NCI-H2081 treated with DMSO at 0.1 percent for 48 hours (cell line): ENCODE results near the gene KCNK7.

Experiments
- DNase-seq: peaks from one replicate; lab custom pipeline; 2025; lab: John Stamatoyannopoulos, UW

Gene KCNK7

GRCh38 chr11:65625628-65626342, 30.2 kb upstream of the KCNK7 start:
- DNase-seq, result no peak

DNA sequence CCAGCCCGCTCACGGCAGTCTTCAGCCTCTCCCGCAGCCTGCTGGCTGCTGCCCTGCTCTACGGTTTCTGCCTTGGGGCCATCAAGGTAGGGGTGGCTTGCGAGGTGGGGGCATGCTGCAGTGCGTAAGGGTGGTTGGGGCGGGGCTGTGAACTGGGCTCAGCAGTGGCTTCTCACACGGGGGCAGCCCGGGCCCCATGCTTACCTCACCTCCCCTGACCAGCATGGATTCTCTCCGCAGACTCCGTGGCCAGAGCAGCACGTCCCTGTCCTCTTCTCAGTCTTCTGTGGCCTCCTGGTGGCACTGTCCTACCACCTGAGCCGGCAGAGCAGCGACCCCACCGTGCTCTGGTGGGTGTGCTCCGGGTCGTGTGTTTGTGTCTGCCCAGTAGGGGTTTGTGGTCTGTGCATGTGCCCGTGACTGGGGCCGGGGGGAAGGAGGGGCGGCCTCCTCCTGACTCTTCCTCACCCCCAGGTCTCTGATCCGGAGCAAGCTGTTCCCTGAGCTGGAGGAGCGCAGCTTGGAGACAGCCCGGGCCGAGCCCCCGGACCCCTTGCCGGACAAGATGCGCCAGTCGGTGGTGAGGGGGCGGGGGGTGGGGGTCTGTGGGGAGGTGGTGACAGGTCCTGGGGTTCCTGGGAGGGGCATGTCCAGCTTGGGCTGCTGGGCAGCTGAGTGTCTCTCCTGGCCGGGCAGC, 29.5 kb upstream of the KCNK7 start:
- DNase-seq, result no peak

DNA sequence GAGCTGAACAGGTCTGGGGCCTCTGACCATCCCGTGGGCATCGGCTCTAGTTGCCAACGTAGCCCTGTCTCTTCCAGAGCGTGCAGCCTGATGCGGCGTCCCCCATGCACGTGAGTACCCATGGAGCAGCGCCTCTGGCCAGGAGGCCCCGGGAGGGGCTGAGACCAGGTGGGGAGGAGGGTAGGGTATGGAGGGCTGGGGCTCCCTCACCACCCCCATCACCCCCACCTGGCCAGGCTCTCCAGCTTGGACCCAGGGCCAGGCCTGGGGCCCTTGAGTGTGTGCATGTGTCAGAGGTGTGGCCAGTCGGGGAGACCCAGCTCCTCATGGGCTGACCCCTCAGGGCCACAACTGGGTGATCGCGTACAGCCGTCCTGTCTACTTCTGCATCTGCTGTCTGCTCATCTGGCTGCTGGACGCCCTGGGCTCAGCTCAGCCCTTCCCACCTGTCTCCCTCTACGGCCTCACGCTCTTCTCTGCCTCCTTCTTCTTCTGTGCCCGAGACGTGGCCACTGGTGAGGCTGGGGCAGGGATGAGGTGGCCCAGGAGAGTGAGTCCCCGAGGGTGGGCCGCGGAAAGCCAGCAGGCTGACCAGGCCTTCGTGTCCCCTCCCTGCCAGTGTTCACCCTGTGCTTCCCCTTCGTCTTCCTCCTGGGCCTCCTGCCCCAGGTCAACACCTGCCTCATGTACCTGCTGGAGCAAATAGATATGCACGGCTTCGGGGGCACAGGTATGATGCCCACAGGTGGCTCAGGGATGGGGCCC, 28.4 kb upstream of the KCNK7 start:
- no peak for DNase-seq

GRCh38 chr11:65623177-65623576, 27.6 kb upstream of the KCNK7 start:
- no peak for DNase-seq

DNA sequence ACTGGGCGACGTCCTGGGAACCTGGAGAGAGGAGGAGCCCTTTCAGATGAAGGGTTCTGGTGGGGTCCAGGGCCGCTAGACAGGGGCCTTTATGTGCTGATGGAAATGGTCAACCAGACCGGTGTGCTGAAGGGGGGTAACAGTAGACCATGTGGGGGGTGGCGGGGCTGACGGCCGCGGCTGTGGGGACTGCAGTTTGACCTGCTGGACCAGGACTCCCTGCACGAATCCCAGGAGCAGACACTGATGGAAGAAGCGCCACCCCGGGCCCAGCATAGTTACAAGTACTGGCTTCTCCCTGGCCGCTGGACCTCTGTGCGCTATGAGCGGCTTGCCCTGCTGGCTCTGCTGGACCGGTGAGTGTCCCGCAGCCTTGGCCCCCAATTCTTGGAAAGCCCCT, 26.4 kb upstream of the KCNK7 start:
- DNase-seq, result no peak

- no peak for DNase-seq
Measured at GRCh38 chr11:65621460-65621859, 25.9 kb upstream of the KCNK7 start.

DNA sequence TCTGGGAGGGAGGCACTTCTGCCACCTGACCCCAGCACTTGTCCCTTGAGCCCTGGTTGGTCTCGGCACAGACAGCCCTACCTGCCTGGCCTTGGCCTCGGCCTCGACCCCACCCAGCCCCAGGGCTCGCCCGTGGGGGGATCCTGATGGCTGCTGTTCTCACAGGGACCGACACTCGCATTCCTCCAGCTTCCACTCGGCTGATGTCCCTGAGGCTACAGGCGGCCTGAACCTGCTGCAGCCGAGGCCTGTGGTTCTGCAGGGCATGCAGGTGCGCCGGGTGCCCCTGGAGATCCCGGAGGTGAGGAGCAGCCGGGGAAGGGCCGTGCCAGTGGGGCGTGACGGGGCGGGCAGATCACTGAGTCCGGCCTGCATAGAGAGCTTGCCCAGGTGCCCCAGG, 25.1 kb upstream of the KCNK7 start:
- no peak for DNase-seq

GRCh38 chr11:65619281-65619928, 23.8 kb upstream of the KCNK7 start:
- DNase-seq, result no peak

DNA sequence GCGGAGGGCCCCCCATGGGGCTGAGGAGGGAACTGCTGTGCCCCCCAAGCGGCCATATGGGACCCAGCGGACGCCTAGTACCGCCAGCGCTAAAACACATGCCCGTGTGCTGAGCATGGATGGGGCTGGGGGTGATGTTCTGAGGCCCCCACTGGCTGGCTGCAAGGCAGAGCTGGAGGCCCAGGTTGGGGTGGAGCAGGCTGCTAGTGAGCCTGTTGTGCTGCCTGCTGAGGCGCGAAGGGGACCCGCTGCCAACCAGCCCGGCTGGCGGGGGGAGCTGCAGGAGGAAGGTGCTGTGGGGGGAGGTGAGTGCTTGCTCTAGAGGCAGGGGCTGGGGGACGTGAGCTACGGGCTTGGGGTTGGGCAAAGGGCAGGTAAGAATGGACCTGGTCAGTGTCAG, 23.2 kb upstream of the KCNK7 start:
- no peak for DNase-seq

GRCh38 chr11:65617990-65618751, 22.6 kb upstream of the KCNK7 start:
- DNase-seq, result no peak

DNA sequence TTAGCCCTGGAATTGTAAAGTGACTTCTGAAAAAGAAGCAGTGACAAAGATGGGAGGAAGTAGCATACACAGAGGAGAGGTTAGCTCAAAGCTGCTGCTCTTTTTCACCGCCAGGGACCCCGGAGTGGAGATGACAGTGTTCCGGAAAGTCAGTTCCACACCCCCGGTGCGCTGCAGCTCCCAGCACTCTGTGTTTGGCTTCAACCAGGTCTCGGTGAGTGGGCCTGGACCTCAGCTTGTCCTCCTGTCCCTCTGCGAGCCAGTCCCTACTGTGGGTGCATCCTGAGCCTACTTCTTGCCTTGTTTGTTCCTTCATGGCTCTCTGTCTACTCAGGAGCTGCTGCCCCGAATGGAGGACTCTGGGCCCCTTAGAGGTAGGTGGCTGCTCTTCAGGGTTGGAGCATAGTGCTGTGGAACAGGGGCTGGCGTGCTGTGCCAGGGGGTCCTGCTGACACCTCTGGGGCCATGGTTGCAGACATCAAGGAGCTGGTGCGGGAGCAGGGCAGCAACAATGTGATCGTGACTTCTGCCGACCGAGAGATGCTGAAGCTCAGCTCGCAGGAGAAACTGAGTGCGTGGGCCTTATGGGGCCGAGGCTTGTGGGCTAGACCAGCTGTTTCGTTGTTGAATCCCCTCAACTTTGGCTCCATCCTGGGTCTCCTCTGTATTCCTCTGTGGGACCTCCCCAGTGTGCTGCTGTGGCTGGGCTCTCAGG, 21.7 kb upstream of the KCNK7 start:
- no peak for DNase-seq

- no peak for DNase-seq
Measured at GRCh38 chr11:65616575-65617001, 21.0 kb upstream of the KCNK7 start.

GRCh38 chr11:65615950-65616574, 20.5 kb upstream of the KCNK7 start:
- no peak for DNase-seq

DNA sequence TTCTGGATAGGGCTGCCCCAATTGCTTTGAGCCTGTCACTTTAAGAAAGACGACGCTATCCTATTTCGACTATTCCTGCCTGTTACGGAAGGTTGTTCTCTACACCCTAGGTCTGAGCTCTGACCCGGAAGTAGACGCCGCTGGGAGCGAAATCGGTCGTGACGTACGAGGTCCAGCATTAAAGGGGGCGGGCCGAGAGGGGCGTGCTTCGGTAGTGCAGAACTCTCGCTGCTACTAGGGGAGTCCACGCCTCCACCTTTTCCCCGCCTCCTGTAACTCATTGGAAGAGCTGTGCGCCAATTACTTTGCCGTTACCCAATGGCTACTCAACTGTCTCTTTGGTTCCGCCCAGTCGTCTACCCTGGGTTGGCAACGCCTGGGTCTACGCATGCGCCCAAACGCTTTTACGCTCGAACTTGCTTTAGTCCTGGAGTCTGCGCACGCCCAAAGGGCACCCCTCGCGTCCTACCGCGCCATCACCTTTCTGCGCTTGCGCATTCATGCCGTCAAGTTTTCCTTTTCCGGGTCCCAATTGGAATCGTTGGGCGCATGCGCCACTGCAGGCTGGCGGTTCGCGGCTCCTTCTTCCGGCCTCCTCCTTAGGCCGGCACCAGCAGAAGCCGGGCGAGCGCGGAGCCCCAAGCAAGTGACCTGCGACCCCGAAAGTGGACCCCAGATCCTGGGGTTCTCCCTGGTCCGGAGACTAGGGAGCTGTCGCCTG, 19.8 kb upstream of the KCNK7 start, which contains the start of gene PCNX3:
Gene PCNX3, plus strand, starts transcription at position 548 of the 721 bp plus-strand sequence. CDS start 536 bp downstream, outside the sequence.
- peak; percentile 99 for DNase-seq

DNA sequence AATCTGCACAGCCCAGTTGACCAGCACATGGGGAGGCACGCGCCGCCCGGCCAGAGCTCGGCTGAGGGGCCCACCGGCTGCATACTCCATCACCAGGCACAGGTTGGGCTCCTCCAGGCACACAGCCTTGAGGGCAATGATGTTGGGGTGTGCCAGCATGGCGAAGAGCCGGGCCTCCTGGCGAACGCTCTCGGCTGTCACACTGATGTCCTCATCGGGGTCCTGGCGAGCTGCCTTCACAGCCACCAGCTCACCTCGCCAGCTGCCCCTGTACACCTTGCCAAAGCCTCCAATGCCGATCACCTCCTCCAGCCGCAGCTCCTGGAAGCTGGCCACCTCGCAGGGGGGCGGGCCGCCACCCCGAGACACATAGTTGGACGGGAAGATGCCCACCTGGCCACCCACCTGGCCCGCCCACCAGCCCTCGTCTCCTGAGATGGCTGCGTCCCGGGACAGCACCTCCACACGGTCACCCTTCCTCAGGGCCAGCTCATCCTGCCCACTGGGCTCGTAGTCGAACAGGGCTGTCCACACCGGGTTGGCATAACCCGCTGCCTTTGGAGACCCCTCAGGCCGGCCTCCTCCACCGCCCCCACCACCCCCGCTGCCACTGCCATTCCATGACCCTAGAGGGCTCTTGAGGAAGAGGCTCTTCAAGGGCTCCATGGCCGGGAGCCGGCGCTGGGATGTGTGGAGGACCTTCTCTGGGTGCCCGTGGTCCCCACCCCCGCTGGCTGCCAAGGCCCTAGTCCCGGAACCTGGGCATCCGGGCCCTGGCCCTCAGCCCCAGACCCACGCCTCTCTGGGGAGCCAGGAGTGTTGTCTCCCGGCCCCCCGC, 17.7 kb upstream of the KCNK7 start:
- DNase-seq, result no peak

GRCh38 chr11:65612691-65613090, 17.1 kb upstream of the KCNK7 start:
- no peak for DNase-seq

DNA sequence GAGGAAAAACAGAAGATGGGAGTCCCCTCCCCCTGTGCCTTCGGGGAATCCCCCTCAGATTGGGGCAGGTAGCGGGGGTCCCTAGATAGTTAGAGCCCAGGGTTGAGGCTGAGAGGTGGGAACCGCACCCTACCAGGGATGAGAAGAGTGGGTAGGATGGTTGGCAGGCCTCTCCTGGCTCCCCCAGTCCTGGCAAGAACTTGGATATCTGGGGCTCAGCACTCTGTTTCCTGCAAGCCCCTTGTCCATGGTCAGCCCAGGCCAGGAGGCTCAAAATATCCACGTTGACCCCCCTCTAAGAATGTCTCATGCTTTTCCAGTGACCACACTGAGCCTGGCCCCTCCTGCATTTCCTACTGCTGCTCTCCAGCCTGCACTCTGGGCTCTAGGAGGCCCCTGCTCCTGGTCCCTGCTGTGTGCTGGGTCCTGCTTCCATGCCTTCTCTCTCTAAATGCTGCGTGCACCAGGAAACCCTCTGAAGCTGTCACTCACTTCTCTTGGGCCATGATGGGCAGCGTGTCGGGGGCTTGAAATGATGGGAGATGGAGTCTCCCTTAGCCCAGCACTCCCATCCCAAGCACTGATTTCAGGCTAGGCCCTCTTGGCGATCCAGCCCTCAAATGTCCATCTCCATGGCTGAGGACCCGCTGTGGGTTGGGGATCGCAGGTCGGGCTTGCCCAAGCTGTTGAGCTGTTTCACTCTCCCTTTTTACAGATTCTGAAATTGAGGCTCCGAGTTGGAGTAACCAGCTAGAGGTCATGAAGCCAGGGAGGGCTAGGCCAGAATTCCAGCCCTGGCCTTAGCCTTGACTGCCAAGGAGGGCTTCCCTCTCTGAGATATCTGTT, 16.4 kb upstream of the KCNK7 start:
- DNase-seq, result no peak
